ENCODE data around the gene DUSP1.

DNA sequence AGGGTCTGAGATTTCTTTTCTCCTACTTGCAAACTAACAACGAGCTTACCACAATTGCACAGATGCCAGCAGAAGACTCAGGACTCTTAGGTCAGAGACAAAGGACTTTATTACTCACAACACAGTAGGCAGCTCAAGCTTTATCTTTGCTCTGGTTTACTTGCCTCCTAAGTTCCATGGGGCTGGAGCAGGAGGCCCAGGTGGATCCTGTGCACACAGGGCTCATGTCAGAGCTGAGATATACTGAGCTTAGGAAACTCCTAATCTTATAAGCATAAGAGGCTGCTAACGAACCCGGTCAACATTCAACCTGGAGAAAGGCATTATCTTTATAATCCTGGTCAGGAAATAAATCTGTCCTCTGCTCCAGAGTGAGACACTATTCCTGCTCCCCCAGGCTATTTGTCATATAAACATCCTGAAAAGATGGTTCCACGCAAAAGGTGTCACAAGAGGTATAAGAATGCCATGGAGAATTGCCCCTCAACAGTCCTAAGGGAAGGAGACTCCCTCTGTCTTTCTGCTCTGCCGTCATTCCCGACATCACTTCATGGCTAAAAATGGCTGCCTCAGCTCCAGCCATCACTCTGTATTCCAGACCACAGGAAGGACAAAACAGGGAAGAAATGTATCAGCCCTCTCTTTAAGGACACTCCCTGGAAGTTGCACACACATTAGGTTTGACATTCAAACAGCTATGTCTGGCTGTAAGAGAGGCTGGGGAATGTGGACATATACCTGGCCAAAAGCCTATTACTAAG is 16.2 kb downstream of the DUSP1 start:
- TF ChIP-seq ZNF274 (IDR thresholded peaks at IDR 0.05; ENCODE audit: low read depth, low read length) (no peak), SUZ12 (IDR thresholded peaks at IDR 0.05; ENCODE audit: extremely low read depth, insufficient read depth, insufficient read length) (no peak)

Data from NT2/D1 (cell line).